ENCODE measurements around the gene STRA8.
A peak's percentile ranks its signal among the peaks of the same experiment; 100 is the strongest.

STRA8 gene

GRCh38 chr7:135269921-135270320 lies 36.3 kb downstream of the STRA8 start:
- no peak for DNase-seq (ENCODE audit: low read depth in 2 of 2)

GRCh38 chr7:135270577-135271254 lies 37.1 kb downstream of the STRA8 start:
- DNase-seq (ENCODE audit: low read depth in 2 of 2), result no peak

GRCh38 chr7:135271255-135271615 lies 37.6 kb downstream of the STRA8 start:
- no peak for DNase-seq (ENCODE audit: low read depth in 2 of 2)

- DNase-seq (ENCODE audit: low read depth in 2 of 2), result no peak
Measured at GRCh38 chr7:135272303-135272702, 38.7 kb downstream of the STRA8 start.

- DNase-seq (ENCODE audit: low read depth in 2 of 2), result no peak
Measured at GRCh38 chr7:135273581-135273980, 39.9 kb downstream of the STRA8 start.

- peak; percentile 17 to 19 for DNase-seq (ENCODE audit: low read depth in 2 of 2)
Measured at GRCh38 chr7:135274495-135275268, 41.0 kb downstream of the STRA8 start.

- DNase-seq (ENCODE audit: low read depth in 2 of 2), result no peak
Measured at GRCh38 chr7:135275971-135276580, 42.4 kb downstream of the STRA8 start.

GRCh38 chr7:135277161-135277560 lies 43.5 kb downstream of the STRA8 start:
- no peak for DNase-seq (ENCODE audit: low read depth in 2 of 2)

- DNase-seq (ENCODE audit: low read depth in 2 of 2), result peak; percentile 61 to 64
Measured at GRCh38 chr7:135281363-135281949, 47.8 kb downstream of the STRA8 start.

- peak in 1 of 2 experiments; percentile 2 for DNase-seq (ENCODE audit: low read depth in 2 of 2)
Measured at GRCh38 chr7:135282561-135283254, 49.1 kb downstream of the STRA8 start.

- DNase-seq (ENCODE audit: low read depth in 2 of 2), result no peak
Measured at GRCh38 chr7:135283959-135284638, 50.5 kb downstream of the STRA8 start.

- DNase-seq (ENCODE audit: low read depth in 2 of 2), result no peak
Measured at GRCh38 chr7:135285547-135286233, 52.1 kb downstream of the STRA8 start.

GRCh38 chr7:135286876-135287275 lies 53.2 kb downstream of the STRA8 start:
- no peak for DNase-seq (ENCODE audit: low read depth in 2 of 2)

GRCh38 chr7:135290594-135290993 lies 57.0 kb downstream of the STRA8 start:
- DNase-seq (ENCODE audit: low read depth in 2 of 2), result no peak

GRCh38 chr7:135291809-135292253 lies 58.2 kb downstream of the STRA8 start:
- no peak for DNase-seq (ENCODE audit: low read depth in 2 of 2)

GRCh38 chr7:135299235-135299634 lies 65.6 kb downstream of the STRA8 start:
- DNase-seq (ENCODE audit: low read depth in 2 of 2), result no peak

- DNase-seq (ENCODE audit: low read depth in 2 of 2), result peak in 1 of 2 experiments; percentile 9
Measured at GRCh38 chr7:135300913-135301765, 67.5 kb downstream of the STRA8 start.
